ENCODE measurements around the gene MDGA2. TPM values are rescaled to one million over a fixed set of nuclear protein-coding genes. Genes with fewer than 3 reads are reported as not detected.
"Not testable (repeated sequence)": the region's sequence is repeated elsewhere in the genome, so short reads cannot be mapped to it uniquely, and the experiment has no call there.

MDGA2 gene
- total and polyA plus RNA-seq, 9 of the 15 experiments (the other 6 are each of a cell fraction or from before 2014, with no cell fraction given), result 0.01 to 0.18 (median 0.03) TPM; not detected in 5

DNA sequence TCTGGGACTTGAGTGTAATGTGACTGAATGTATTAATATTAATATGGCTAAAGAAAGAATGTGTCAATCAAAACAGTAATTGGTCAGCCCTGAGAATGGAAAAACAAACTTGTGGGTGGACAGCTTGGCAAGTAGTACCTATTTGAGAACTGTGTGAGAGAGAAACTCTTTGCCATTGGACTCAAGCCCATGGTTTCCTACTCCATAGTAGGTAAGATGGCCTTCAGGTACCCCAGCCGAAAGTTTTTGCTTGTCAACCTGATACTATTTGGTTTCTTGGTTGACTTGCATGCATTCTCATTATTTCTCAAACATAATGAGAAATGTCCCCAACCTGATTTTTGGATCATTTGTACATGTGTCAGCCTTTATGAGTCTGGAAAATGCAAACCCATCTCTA is 391.1 kb downstream of the MDGA2 start:
- Histone ChIP-seq H3K27ac (ENCODE audit: extremely low read depth, low read depth, low read length) (no peak overlapping the region), H3K79me2 (ENCODE audit: control insufficient read depth, insufficient read depth, low read length) (no peaks in the 10 kb centered on the region), H4K20me1 (replicated peaks; ENCODE audit: control insufficient read depth, insufficient read depth, low read length) (no peaks in the 10 kb centered on the region), H3K4me3 (no peak overlapping the region), H3K9me3 (replicated peaks; ENCODE audit: control insufficient read depth, insufficient read depth, low read depth, low read length) (no peaks in the 10 kb centered on the region), H2AFZ (ENCODE audit: low read depth, low read length) (no peak overlapping the region), H3K36me3 (ENCODE audit: control insufficient read depth, insufficient read depth, low read length) (no peaks in the 10 kb centered on the region), H3K9me1 (ENCODE audit: control insufficient read depth, insufficient read depth, low read length) (no peaks in the 10 kb centered on the region), H3K9ac (ENCODE audit: insufficient read depth in 1 of 2, low read depth in 2 of 2, low read length in 2 of 2) (no peak overlapping the region), H3K4me1 (replicated peaks in 1 of 2; ENCODE audit: control insufficient read depth in 2 of 2, insufficient read depth in 2 of 2, low read length in 2 of 2) (no peaks in the 10 kb centered on the region), H3K4me2 (ENCODE audit: insufficient read depth, low read length) (no peak overlapping the region), H3K27me3 (ENCODE audit: control insufficient read depth in 2 of 2, insufficient read depth in 2 of 2, low read length in 2 of 2) (no peaks in the 10 kb centered on the region)
- FAIRE-seq (no peak), ATAC-seq (no peak), DNase-seq (ENCODE audit: extremely low read depth in 1 of 4, low spot score in 3 of 4) (no peak)
- in situ Hi-C loops (cut with MboI) (no loop called here), intact Hi-C loops (cut with micrococcal nuclease) (no loop called here)
- ChIA-PET CTCF (ENCODE audit: low intra/inter-chr PET ratio) (no interaction called here), POLR2A (no interaction called here)
- TF ChIP-seq, protein P1, sequence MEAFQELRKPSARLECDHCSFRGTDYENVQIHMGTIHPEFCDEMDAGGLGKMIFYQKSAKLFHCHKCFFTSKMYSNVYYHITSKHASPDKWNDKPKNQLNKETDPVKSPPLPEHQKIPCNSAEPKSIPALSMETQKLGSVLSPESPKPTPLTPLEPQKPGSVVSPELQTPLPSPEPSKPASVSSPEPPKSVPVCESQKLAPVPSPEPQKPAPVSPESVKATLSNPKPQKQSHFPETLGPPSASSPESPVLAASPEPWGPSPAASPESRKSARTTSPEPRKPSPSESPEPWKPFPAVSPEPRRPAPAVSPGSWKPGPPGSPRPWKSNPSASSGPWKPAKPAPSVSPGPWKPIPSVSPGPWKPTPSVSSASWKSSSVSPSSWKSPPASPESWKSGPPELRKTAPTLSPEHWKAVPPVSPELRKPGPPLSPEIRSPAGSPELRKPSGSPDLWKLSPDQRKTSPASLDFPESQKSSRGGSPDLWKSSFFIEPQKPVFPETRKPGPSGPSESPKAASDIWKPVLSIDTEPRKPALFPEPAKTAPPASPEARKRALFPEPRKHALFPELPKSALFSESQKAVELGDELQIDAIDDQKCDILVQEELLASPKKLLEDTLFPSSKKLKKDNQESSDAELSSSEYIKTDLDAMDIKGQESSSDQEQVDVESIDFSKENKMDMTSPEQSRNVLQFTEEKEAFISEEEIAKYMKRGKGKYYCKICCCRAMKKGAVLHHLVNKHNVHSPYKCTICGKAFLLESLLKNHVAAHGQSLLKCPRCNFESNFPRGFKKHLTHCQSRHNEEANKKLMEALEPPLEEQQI (IDR thresholded peaks at IDR 0.05), result no peak
- TF ChIP-seq SP2 (IDR thresholded peaks at IDR 0.05; ENCODE audit: extremely low read depth, low read depth, low read length, poor library complexity, severe bottlenecking), result no peak
- WGBS (ENCODE audit: insufficient coverage, low coverage, missing lambda C conversion rate), result 0% methylated on average over 1 of the region's 1 CpG
- no TSS peak for BruUV-seq (replicated peaks)

DNA sequence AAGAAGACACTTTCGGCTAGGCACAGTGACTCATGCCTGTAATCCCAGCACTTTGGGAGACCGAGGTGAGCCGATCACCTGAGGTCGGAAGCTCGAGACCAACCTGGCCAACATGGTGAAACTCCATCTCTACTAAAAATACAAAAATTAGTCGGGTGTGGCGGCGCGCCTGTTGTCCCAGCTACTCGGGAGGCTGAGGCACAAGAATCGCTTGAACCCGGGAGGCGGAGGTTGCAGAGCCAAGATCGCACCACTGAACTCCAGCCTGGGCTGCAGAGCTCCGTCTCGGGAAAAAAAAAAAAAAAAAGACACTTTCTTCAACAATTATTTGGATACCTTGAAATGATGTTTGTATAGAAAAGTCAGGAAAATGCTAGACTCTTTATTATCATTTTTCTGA is 393.6 kb downstream of the MDGA2 start:
- CTCF ChIA-PET (ENCODE audit: low intra/inter-chr PET ratio); H3K27ac ChIP-seq (ENCODE audit: extremely low read depth, low read depth, low read length); H3K9me3 ChIP-seq (replicated peaks; ENCODE audit: control insufficient read depth, insufficient read depth, low read depth, low read length); H3K36me3 ChIP-seq (ENCODE audit: control insufficient read depth, insufficient read depth, low read length); DNase-seq (ENCODE audit: extremely low read depth in 1 of 4, low spot score in 3 of 4); H3K27me3 ChIP-seq (ENCODE audit: control insufficient read depth in 2 of 2, insufficient read depth in 2 of 2, low read length in 2 of 2); H3K79me2 ChIP-seq (ENCODE audit: control insufficient read depth, insufficient read depth, low read length); BruUV-seq (replicated peaks); in situ Hi-C loops (cut with MboI); H3K4me1 ChIP-seq (replicated peaks in 1 of 2; ENCODE audit: control insufficient read depth in 2 of 2, insufficient read depth in 2 of 2, low read length in 2 of 2); intact Hi-C loops (cut with micrococcal nuclease); H3K4me3 ChIP-seq; H4K20me1 ChIP-seq (replicated peaks; ENCODE audit: control insufficient read depth, insufficient read depth, low read length); H3K4me2 ChIP-seq (ENCODE audit: insufficient read depth, low read length); H3K9me1 ChIP-seq (ENCODE audit: control insufficient read depth, insufficient read depth, low read length); ATAC-seq; H3K9ac ChIP-seq (ENCODE audit: insufficient read depth in 1 of 2, low read depth in 2 of 2, low read length in 2 of 2); H2AFZ ChIP-seq (ENCODE audit: low read depth, low read length); POLR2A ChIA-PET; FAIRE-seq: not testable (repeated sequence)
- 0% methylated on average over 10 of the region's 16 CpGs for WGBS (ENCODE audit: insufficient coverage, low coverage, missing lambda C conversion rate)

Data from K562 (cell line).